Thoracic aorta (tissue), 2 donors: ENCODE measurements around the gene FGGY. TPM values are rescaled to one million over a fixed set of nuclear protein-coding genes. Genes with fewer than 3 reads are reported as not detected.

Experiments used
- ATAC-seq: fragments of 150-250 bp; one replicate; pipeline ENCODE4 v1.8.0; 2017; ENCODE audit warnings: low read depth; ENCODE audit not compliant: insufficient number of reproducible peaks, low FRiP score
- DNase-seq: peaks from one replicate; pipeline ENCODE4 v3.0.0-alpha.2; 2020; ENCODE audit warnings: low spot score
- H3K27ac ChIP-seq, 2 donors: fragments of 200-600 bp; sonication (generic); 1 replicate in 1 of 2; 2 replicates in 1 of 2; pipeline ENCODE4 v1.5.1; 2016; ENCODE audit warnings: mild to moderate bottlenecking in 2 of 2, moderate library complexity in 2 of 2
- H3K27me3 ChIP-seq: fragments of 200-600 bp; sonication (generic); replicated peaks from 2 replicates; pipeline ENCODE4 v1.6.0; 2016; ENCODE audit warnings: mild to moderate bottlenecking; ENCODE audit not compliant: insufficient read depth
- H3K36me3 ChIP-seq: fragments of 200-600 bp; sonication (generic); one replicate; pipeline ENCODE4 v1.5.1; 2016
- H3K4me1 ChIP-seq, 2 donors: fragments of 200-600 bp; sonication (generic); 1 replicate in 1 of 2; 2 replicates in 1 of 2; pipeline versions ENCODE4 v1.5.1 to v1.6.0; 2016; ENCODE audit warnings: low read depth in 2 of 2, mild to moderate bottlenecking in 1 of 2; ENCODE audit not compliant: control insufficient read depth in 1 of 2
- H3K4me3 ChIP-seq: fragments of 200-600 bp; sonication (generic); 2 replicates; pipeline ENCODE4 v1.5.1; 2016; ENCODE audit warnings: mild to moderate bottlenecking
- H3K9me3 ChIP-seq: fragments of 200-600 bp; sonication (generic); 2 replicates; pipeline ENCODE4 v1.5.1; 2016
- total RNA-seq, 2 donors: library from RNA; depleted of rRNA; stranded (reverse); fragments of >200 nt; gene quantifications; one replicate each; pipeline versions ENCODE4 v1.1.0 to v1.2.3, GENCODE V29; 2016
- TF ChIP-seq, protein P1 (sequence below): fragments of 200-600 bp; sonication (generic); IDR thresholded peaks from one replicate; pipeline ENCODE4 v1.5.1; 2019; ENCODE audit warnings: antibody characterized with exemption

The FGGY gene
- total RNA-seq, 2 donors from 2014 or later, result 6.5 to 9.9 TPM

DNA sequence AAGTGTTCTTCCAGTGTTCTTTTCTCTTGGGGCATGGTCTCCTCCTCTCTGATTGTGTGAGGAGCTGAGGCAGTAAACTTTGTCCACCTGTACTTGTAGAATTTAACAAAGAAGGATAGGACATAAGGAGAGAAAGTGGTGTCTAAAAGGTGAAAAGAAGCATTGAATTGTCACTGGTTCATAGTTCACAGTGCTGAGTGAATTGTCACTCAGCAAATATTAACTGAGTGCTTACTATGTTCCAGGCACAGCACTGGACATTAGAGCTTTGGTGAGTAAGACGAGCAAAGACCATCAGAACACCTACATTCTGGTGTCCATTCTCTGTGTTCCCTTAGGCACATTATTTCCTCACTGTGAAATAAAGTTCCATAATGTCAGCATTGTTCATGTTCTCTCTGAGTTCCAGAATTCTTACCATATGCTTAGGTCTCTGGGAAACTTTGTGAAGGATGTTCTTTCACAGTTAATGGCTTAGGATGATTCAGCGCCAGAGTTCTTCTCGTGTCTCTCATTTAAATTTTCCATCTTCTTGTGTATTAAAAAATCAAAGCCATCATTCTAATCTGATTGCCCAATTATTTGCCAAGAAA is 361.1 kb downstream of the FGGY start:
- TF ChIP-seq, protein P1, sequence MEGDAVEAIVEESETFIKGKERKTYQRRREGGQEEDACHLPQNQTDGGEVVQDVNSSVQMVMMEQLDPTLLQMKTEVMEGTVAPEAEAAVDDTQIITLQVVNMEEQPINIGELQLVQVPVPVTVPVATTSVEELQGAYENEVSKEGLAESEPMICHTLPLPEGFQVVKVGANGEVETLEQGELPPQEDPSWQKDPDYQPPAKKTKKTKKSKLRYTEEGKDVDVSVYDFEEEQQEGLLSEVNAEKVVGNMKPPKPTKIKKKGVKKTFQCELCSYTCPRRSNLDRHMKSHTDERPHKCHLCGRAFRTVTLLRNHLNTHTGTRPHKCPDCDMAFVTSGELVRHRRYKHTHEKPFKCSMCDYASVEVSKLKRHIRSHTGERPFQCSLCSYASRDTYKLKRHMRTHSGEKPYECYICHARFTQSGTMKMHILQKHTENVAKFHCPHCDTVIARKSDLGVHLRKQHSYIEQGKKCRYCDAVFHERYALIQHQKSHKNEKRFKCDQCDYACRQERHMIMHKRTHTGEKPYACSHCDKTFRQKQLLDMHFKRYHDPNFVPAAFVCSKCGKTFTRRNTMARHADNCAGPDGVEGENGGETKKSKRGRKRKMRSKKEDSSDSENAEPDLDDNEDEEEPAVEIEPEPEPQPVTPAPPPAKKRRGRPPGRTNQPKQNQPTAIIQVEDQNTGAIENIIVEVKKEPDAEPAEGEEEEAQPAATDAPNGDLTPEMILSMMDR, result no peak
- H3K27ac ChIP-seq, result no peak overlapping the region
- no peak for DNase-seq
- H3K4me3 ChIP-seq, result no peak overlapping the region
- no peaks in the 10 kb centered on the region for H3K9me3 ChIP-seq
- no peaks in the 10 kb centered on the region for H3K36me3 ChIP-seq
- no peaks in the 10 kb centered on the region for H3K27me3 ChIP-seq
- H3K4me1 ChIP-seq, result no peaks in the 10 kb centered on the region
- ATAC-seq, result no peak

DNA sequence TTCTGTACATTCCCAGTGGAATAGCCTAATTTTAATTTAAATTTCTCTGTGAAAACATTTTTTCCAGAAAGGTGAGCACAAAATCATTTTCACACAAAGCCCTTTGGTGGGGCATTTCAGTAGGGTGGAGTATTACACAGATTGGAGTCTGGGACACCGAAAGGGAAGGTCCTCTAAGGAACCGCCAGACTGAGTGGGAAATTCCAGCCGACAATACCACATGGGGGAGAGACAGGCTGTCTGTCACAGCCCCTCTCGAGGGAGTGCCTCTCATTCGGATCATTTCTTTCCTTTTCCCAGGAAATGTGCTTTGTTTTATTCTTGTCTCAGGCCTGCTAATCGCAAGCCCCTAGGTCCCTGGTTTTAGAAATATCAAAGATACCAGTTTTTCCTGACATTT is 367.3 kb downstream of the FGGY start:
- H3K27ac ChIP-seq, result no peak overlapping the region
- no peak overlapping the region for H3K4me3 ChIP-seq
- H3K36me3 ChIP-seq, result no peaks in the 10 kb centered on the region
- H3K9me3 ChIP-seq, result no peaks in the 10 kb centered on the region
- H3K27me3 ChIP-seq, result no peaks in the 10 kb centered on the region
- ATAC-seq (no peak), DNase-seq (no peak)
- TF ChIP-seq, protein P1, result no peak
- H3K4me1 ChIP-seq, result no peaks in the 10 kb centered on the region

GRCh38 chr1:59666106-59666505 is 369.2 kb downstream of the FGGY start:
- H3K27me3 ChIP-seq, result no peaks in the 10 kb centered on the region
- no peaks in the 10 kb centered on the region for H3K36me3 ChIP-seq
- no peak overlapping the region for H3K4me3 ChIP-seq
- H3K4me1 ChIP-seq, result peaks cover 7 to 17% of the 10 kb centered on the region in 2 donors
- H3K9me3 ChIP-seq, result no peaks in the 10 kb centered on the region
- TF ChIP-seq, protein P1, result no peak
- ATAC-seq, result no peak
- H3K27ac ChIP-seq, result no peak overlapping the region
- no peak for DNase-seq

- TF ChIP-seq, protein P1, result no peak
- Histone ChIP-seq H3K9me3 (no peaks in the 10 kb centered on the region), H3K4me1 (peaks cover 7 to 20% of the 10 kb centered on the region in 2 donors), H3K27ac (no peak overlapping the region), H3K36me3 (no peaks in the 10 kb centered on the region), H3K27me3 (no peaks in the 10 kb centered on the region), H3K4me3 (no peak overlapping the region)
- DNase-seq (no peak), ATAC-seq (no peak)
Measured at GRCh38 chr1:59667020-59667419, 370.1 kb downstream of the FGGY start.

- H3K27ac ChIP-seq, result peak overlapping the region in 1 of 2 donors; percentile 47
- TF ChIP-seq, protein P1, result no peak
- no peak for ATAC-seq
Measured at GRCh38 chr1:59669752-59670312, 372.9 kb downstream of the FGGY start.

More at GRCh38 chr1:59669752-59670312, 372.9 kb downstream of the FGGY start:
- Histone ChIP-seq H3K4me1 (peaks cover 18 to 35% of the 10 kb centered on the region in 2 donors), H3K27me3 (no peaks in the 10 kb centered on the region), H3K36me3 (no peaks in the 10 kb centered on the region), H3K4me3 (no peak overlapping the region), H3K9me3 (no peaks in the 10 kb centered on the region)
- DNase-seq, result no peak
